Stimulated activated CD4-positive, alpha-beta T cell treated with anti-CD3 and anti-CD28 coated beads, Interleukin-1b, Interleukin-23, amount 100 ng/mL, for 1 hour (primary cell): ENCODE data around the gene ACSM3.
A peak's percentile ranks its signal among the peaks of the same experiment; 100 is the strongest.
"Not testable (repeated sequence)": the region's sequence is repeated elsewhere in the genome, so short reads cannot be mapped to it uniquely, and the experiment has no call there.

Source experiments
- DNase-seq, 2 donors: peaks; one replicate each; pipeline ENCODE4 v3.0.0-alpha.2; 2020; ENCODE audit warnings: low read depth in 2 of 2

The ACSM3 gene

DNA sequence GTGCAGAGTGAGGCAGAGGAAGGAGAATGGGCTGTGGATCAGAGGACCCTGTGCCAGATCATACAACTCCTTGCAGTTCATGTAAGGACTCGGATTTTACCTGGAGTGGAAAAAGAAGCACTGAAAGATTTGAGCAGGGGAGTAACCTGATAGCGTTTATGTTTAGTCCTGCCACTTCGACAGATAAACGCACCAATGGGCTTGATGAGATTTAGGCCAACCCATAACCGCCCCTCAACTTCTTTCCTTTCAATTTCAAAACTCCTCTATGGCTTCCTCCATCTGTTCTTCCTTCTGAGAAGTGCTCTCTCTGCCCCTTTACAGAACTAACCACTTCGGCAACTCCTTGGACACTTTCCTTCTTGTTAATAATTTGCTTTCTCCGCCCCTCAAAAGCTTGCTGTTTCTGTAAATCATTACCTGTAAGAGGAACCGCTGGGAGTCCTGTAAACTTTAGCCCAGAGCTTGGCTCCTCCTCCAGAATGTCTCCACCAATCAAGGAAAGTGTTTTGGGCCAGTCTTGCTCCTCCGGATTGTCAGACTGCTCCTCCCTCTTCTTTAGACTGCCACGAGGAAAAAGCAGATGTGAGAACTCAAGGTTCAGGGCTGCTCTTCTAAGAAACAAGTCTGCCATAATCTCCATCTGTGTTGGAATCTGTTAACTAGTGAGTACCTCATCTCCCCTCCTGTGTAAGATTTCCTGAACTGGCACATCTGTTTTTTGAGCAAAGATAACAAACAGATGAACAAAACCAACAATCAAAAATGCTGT, at the start of gene ACSM3:
TSS of gene ACSM3 (plus strand) at position 554 of the 772 bp plus-strand sequence. CDS start 6,021 bp downstream, outside the sequence.
- peak; percentile 14 to 19 for DNase-seq

GRCh38 chr16:20717718-20718117, 46.1 kb upstream of the ACSM3 start:
- DNase-seq: not testable (repeated sequence)

DNA sequence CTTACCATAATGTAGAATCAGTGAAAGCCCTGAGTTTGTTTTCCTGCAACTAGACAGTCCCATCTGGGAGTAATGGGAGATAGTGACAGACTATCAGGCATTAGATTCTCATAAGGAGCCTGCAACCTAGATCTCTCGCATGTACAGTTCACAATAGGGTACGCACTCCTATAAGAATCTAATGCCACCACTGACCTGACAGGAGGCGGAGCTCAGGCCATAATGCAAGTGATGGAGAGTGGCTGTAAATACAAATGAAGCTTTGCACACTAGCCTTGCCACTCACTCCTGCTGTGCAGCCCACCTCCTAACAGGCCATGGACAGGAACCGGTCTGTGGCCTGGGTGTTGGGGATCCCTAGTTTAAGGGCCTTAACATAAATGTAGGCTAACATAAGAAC, 43.6 kb upstream of the ACSM3 start:
- DNase-seq: no peak

DNA sequence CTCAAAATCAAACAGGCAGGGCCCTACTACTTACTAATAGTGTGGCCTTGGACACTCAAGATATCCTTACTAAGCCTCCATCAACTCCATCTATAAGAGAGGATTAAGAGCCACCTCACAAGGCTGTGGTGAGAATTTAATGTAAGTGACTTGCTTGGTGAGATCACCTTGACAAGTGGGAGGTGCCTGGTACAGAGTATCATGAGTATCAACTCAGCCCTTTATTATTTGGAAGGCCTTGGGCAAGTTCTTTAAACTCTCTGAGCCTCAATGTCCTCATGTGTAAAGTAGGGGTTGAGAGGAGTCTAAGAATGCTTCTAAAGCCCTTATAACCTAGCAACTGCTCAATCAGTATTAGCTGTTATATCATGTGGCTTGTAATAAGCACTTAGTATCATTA, 37.2 kb upstream of the ACSM3 start:
- no peak for DNase-seq

GRCh38 chr16:20727181-20727580, 36.6 kb upstream of the ACSM3 start:
- no peak for DNase-seq

DNA sequence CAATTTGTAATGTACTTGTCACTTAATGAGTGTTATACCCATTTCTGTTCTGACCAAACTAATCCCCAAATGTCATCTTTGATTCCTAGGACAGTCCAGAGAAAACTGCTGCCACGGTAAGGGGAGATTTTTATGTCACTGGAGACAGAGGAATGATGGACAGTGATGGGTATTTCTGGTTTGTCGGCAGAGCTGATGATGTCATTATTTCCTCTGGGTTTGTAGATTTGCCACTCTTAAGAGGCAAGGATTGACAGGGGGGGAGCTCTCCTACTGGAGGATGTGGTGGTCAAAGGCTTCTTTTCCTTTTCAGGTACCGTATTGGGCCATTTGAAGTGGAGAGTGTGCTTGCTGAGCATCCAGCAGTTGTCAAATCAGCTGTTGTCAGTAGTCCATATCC, 34.7 kb upstream of the ACSM3 start:
- DNase-seq: no peak

GRCh38 chr16:20734056-20734455, 29.8 kb upstream of the ACSM3 start:
- DNase-seq: no peak

DNA sequence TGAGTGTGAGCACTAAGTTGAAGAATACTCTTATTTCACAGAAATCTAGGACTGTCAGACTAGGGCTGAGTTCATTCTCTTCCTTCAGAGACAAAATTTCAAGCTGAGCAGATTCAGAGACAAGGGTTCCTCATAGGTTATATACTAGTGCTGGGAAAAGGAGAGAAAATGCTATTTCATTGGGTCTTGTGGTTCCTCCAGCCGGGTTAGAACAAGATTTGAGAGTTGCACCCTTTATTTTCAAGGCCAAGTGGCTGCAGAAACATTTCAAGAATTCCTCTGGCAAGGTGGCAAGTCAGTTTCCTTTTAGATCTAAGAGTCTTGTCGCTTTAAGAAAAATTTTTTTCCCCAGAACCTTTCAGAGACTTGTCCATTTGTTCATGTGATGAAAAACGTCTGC, 29.0 kb upstream of the ACSM3 start:
- DNase-seq: no peak

DNA sequence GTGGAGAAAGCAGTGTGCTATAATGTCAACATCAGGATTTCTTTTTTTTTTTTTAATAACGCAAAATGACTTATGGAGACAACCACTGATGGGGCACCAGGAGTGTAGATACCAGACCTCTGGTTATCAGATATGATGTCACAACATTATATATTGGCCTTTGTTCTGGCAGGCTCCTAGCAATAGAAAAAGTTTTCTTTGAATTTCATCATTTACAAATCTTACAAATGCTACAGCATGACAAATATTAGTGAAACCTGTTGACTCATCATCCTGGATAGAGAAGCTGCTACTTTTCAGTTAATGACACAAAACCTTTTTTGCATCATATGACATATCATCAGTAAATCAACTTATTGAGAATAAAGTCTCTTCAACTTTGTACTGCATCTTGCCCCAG, 28.3 kb upstream of the ACSM3 start:
- no peak for DNase-seq

GRCh38 chr16:20740007-20740883, 23.6 kb upstream of the ACSM3 start:
- DNase-seq: no peak

- DNase-seq: peak; percentile 77
Observed at GRCh38 chr16:20740901-20741521, 22.8 kb upstream of the ACSM3 start.

DNA sequence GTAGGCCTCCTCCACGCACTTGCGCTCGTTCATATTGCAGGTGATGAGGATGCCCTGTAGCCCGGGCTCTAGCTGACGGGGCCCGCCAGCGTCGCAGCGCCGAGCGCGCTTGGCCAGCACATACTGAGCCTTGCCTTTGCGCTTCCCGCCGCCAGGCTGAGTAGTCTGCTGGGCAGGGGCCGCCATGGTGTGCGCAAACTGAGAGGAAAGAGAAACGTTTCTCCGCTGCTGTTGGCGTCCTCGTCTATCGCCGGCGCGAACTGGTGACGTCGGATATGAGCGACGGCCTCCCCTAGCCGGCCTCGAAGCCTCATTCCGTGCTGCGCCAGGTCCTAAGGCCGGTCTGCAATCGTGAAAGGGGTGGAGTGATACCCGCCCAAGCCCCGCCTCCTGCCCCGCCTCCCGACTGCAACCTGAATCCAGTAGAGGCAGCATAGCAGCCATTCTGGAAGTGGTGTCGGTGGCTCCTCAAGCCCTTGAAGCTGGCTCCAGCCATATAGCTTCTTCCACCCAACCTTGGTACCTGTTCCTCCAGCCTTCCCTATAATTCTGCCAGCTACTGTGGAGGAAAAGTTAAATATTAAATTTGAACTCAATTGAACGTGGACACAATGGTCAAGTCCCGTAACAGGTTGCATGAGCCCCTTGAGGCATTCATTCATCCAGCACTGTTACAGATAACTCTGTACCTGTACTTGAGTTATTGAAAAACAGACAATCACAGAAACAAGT, 22.1 kb upstream of the ACSM3 start, which contains the start of gene THUMPD1:
TSS of gene THUMPD1 (minus strand) at position 265 of the 732 bp plus-strand sequence. CDS start at position 186, 79 bp downstream.
- DNase-seq: peak; percentile 90 to 99

DNA sequence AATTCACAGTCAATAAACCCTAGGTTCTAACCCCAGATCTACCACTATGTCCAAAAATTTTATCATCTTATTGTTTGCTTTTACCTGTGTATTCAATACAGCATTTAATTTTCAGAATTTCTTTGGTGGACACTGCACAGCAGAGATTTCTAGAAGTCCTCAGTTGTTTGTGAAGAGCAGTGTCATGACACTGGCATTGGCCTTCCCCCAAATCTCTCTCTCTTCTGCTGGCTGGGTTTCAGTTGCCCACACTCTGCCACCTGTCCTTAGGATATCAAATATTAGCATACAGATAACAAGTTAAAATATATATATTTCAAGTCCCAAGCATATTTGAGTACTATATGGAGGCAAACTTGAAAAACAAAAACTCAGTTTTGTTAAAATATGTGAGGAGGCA, 20.2 kb upstream of the ACSM3 start:
- DNase-seq: no peak

- no peak for DNase-seq
Observed at GRCh38 chr16:20744922-20745440, 18.8 kb upstream of the ACSM3 start.

DNA sequence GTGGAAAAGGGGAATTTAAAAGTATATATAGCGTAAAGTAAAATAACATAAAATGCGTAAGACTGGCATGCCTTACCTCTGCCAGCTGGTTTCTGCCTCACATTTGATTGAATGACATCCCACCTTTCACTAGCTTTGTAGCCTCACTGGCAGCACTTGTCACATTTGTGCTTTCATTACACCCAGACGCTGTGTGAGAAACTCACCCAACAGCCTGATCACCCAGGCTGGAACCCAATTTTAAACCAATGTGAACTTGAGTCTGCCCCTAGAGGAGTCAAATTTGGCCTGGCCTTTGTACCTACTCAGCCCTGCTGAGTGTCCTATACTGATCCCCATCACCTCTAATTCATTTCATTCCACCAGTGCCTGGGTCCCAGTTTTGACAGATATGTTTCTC, 17.4 kb upstream of the ACSM3 start:
- DNase-seq: no peak

DNA sequence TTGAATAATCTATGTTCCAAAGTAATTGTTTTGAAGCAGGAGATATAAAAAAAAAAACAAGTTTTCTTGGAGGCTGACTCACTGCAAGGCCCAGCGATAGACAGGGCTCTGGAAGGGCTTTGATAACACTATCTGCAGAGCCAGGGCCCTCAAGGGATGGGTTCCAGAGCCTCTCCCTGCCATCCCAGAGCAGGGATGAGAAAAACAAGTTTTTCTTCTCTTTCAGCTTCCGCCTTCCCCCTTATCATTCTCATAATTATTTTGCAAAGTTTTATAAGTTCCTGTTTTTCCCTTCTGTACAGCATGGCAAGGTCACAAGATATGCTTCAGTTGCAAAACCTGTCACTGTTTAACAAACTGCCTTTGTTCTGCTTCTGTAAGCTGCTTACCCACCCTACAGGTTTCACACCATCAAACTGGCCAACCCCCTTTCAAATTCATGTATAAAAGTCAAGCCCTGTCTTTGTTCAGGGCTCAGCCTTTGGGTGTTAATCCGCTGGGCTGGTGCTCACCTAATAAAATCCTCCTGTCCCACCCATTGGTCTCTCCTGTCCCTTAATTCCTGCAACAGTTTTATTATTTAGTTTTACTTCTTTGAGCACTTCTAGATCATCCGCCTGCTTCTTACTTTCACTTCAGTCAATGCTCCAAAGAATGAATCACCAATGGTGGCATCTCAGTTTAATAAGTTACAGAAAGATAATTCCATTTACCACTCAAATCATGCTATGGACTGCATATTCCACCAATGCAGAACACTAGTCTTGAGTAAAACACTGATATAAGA, 16.6 kb upstream of the ACSM3 start:
- DNase-seq: no peak

DNA sequence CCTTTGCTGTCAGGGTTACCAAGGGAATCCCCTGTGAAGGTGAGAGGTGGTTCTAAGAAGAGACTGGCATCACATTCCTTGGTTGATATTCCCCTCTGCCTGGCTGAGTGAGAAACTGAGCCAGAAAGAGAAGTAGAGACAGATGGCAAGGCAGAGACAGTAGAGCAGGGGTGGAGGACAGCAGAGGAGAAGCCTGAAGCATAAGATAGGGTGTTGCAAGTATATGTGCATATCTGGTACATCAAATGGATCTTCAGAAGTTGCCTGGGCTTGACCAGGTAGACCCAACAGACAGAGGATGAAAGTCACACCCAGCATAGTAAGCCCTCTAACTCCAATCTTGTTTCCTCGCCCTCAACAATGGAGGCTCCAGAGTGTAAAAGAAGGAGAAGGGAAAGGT, 14.3 kb upstream of the ACSM3 start:
- no peak for DNase-seq

GRCh38 chr16:20750558-20750957, 13.3 kb upstream of the ACSM3 start:
- no peak for DNase-seq

DNA sequence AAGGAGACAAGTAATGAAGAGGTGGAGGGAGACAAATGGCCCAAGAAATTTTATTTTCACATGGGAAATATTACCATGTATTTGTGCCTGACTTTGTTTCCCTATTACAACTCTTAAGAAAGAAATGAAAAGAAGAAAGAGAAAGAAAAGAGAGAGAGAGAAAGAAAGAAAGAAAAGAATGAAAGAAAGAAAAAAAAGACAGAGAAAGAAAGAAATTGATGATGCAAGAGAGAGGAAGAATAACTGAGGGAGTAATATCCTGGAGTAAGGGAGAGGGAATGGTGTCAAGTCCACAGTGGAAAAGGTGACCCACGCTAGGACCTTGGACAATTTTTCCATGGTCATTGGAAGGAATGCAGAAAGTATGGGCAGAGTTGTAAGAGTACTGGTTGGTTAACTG, 10.1 kb upstream of the ACSM3 start:
- no peak for DNase-seq

- DNase-seq: no peak
Observed at GRCh38 chr16:20755238-20755637, 8.6 kb upstream of the ACSM3 start.

DNA sequence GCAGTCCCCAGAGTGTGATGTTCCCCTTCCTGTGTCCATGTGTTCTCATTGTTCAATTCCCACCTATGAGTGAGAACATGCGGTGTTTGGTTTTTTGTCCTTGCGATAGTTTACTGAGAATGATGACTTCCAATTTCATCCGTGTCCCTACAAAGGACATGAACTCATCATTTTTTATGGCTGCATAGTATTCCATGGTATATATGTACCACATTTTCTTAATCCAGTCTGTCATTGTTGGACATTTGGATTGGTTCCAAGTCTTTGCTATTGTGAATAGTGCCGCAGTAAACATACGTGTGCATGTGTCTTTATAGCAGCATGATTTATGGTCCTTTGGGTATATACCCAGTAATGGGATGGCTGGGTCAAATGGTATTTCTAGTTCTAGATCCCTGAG, 8.0 kb upstream of the ACSM3 start:
- not testable (repeated sequence) for DNase-seq
